ENCODE data around the gene EFNB3. TPM values are rescaled to one million over a fixed set of nuclear protein-coding genes. Genes with fewer than 3 reads are reported as not detected.

Gene EFNB3
- total RNA-seq, 1 donor from 2014 or later = 28.2 TPM

- peaks cover 39% of the 10 kb centered on the region for H3K36me3 Mint-ChIP-seq
- H3K9me3 Mint-ChIP-seq = peaks cover 9% of the 10 kb centered on the region
- H3K27ac Mint-ChIP-seq = no peak overlapping the region
- no peaks in the 10 kb centered on the region for H3K27me3 Mint-ChIP-seq (ENCODE audit: low read depth)
- DNase-seq (ENCODE audit: low spot score in 2 of 2, unreplicated experiment in 2 of 2) = no peak
- peak; percentile 22 for TF ChIP-seq CTCF (IDR thresholded peaks at IDR 0.05; ENCODE audit: unreplicated experiment)
- H3K4me3 Mint-ChIP-seq = no peak overlapping the region
- H3K4me1 Mint-ChIP-seq = no peaks in the 10 kb centered on the region
These were observed 31.8 kb upstream of the EFNB3 start for GRCh38 chr17:7673239-7673638.

- no peaks in the 10 kb centered on the region for H3K27me3 Mint-ChIP-seq (ENCODE audit: low read depth)
- DNase-seq (ENCODE audit: low spot score in 2 of 2, unreplicated experiment in 2 of 2) = no peak
- H3K4me3 Mint-ChIP-seq = no peak overlapping the region
- no peak for TF ChIP-seq CTCF (IDR thresholded peaks at IDR 0.05; ENCODE audit: unreplicated experiment)
- H3K4me1 Mint-ChIP-seq = no peaks in the 10 kb centered on the region
- peaks cover 9% of the 10 kb centered on the region for H3K9me3 Mint-ChIP-seq
- no peak overlapping the region for H3K27ac Mint-ChIP-seq
- H3K36me3 Mint-ChIP-seq = peaks cover 38% of the 10 kb centered on the region
These were observed 30.1 kb upstream of the EFNB3 start for GRCh38 chr17:7674934-7675333.

- no peaks in the 10 kb centered on the region for H3K27me3 Mint-ChIP-seq (ENCODE audit: low read depth)
- no peak overlapping the region for H3K4me3 Mint-ChIP-seq
- peaks cover 9% of the 10 kb centered on the region for H3K9me3 Mint-ChIP-seq
- peaks cover 32% of the 10 kb centered on the region for H3K36me3 Mint-ChIP-seq
- no peak overlapping the region for H3K27ac Mint-ChIP-seq
- no peak for DNase-seq (ENCODE audit: low spot score in 2 of 2, unreplicated experiment in 2 of 2)
- TF ChIP-seq CTCF (IDR thresholded peaks at IDR 0.05; ENCODE audit: unreplicated experiment) = no peak
- no peaks in the 10 kb centered on the region for H3K4me1 Mint-ChIP-seq
These were observed 28.5 kb upstream of the EFNB3 start for GRCh38 chr17:7676533-7676932.

- Mint-ChIP-seq H3K27ac (no peak overlapping the region), H3K4me1 (no peaks in the 10 kb centered on the region), H3K36me3 (peaks cover 28% of the 10 kb centered on the region), H3K4me3 (no peak overlapping the region), H3K9me3 (peaks cover 9% of the 10 kb centered on the region), H3K27me3 (ENCODE audit: low read depth) (no peaks in the 10 kb centered on the region)
- DNase-seq (ENCODE audit: low spot score in 2 of 2, unreplicated experiment in 2 of 2) = no peak
- no peak for TF ChIP-seq CTCF (IDR thresholded peaks at IDR 0.05; ENCODE audit: unreplicated experiment)
These were observed 27.5 kb upstream of the EFNB3 start for GRCh38 chr17:7677388-7678067.

- no peak for DNase-seq (ENCODE audit: low spot score in 2 of 2, unreplicated experiment in 2 of 2)
- no peaks in the 10 kb centered on the region for H3K27me3 Mint-ChIP-seq (ENCODE audit: low read depth)
- peak overlapping the region; percentile 100 for H3K27ac Mint-ChIP-seq
- H3K36me3 Mint-ChIP-seq = peaks cover under 1% of the 10 kb centered on the region
- TF ChIP-seq CTCF (IDR thresholded peaks at IDR 0.05; ENCODE audit: unreplicated experiment) = no peak
- H3K4me3 Mint-ChIP-seq = peak overlapping the region; percentile 98
- no peaks in the 10 kb centered on the region for H3K9me3 Mint-ChIP-seq
- peaks cover 23% of the 10 kb centered on the region for H3K4me1 Mint-ChIP-seq
These were observed 20.0 kb upstream of the EFNB3 start for GRCh38 chr17:7684851-7685532.

Data from mesothelial cell of epicardium (in vitro differentiated cells).